Stimulated activated CD4-positive, alpha-beta T cell treated with anti-CD3 and anti-CD28 coated beads, Interleukin-12 subunit alpha, Interleukin-12 subunit beta, amount 100 ng/mL, for 24 hours (primary cell): ENCODE measurements around the gene PLRG1.

Source experiments
- DNase-seq, 2 experiments: peaks; one replicate each; pipeline ENCODE4 v3.0.0-alpha.2; 2020; ENCODE audit warnings: low read depth in 2 of 2

The PLRG1 gene

GRCh38 chr4:154519214-154519613 is 31.0 kb downstream of the PLRG1 start:
- DNase-seq = no peak

GRCh38 chr4:154517591-154517990 is 32.6 kb downstream of the PLRG1 start:
- DNase-seq = no peak

GRCh38 chr4:154516318-154517029 is 33.7 kb downstream of the PLRG1 start:
- DNase-seq = no peak

- DNase-seq = no peak
These were observed 38.2 kb downstream of the PLRG1 start for GRCh38 chr4:154511981-154512380.

- DNase-seq = no peak
These were observed 38.7 kb downstream of the PLRG1 start for GRCh38 chr4:154511548-154511947.

- no peak for DNase-seq
These were observed 43.0 kb downstream of the PLRG1 start for GRCh38 chr4:154507156-154507555.

GRCh38 chr4:154506253-154506652 is 43.9 kb downstream of the PLRG1 start:
- no peak for DNase-seq

- no peak for DNase-seq
These were observed 46.6 kb downstream of the PLRG1 start for GRCh38 chr4:154503598-154503997.

GRCh38 chr4:154502111-154502510 is 48.1 kb downstream of the PLRG1 start:
- no peak for DNase-seq

- no peak for DNase-seq
These were observed 52.3 kb downstream of the PLRG1 start for GRCh38 chr4:154497889-154498288.

GRCh38 chr4:154495867-154496266 is 54.3 kb downstream of the PLRG1 start:
- DNase-seq = no peak

GRCh38 chr4:154492288-154492687 is 57.9 kb downstream of the PLRG1 start:
- no peak for DNase-seq

- peak in 1 of 2 experiments; percentile 22 for DNase-seq
These were observed 58.6 kb downstream of the PLRG1 start, which contains the start of gene DCHS2 for GRCh38 chr4:154491341-154492271. Gene DCHS2, minus strand, starts transcription at chr4:154491799. Its CDS starts 444 bp downstream, at chr4:154491355.

- DNase-seq = no peak
These were observed 59.4 kb downstream of the PLRG1 start for GRCh38 chr4:154490583-154491340.

GRCh38 chr4:154490234-154490582 is 60.0 kb downstream of the PLRG1 start:
- no peak for DNase-seq

- no peak for DNase-seq
These were observed 60.5 kb downstream of the PLRG1 start for GRCh38 chr4:154489558-154490233.

GRCh38 chr4:154487145-154487544 is 63.1 kb downstream of the PLRG1 start:
- no peak for DNase-seq

- DNase-seq = no peak
These were observed 65.0 kb downstream of the PLRG1 start for GRCh38 chr4:154485127-154485773.
